Mesodermal cell (in vitro differentiated cells): ENCODE measurements around the gene QPCTL.
"Not testable (repeated sequence)": the region's sequence is repeated elsewhere in the genome, so short reads cannot be mapped to it uniquely, and the experiment has no call there.

Experiments
- H3K27ac ChIP-seq: 2 replicates; pipeline ENCODE4 v1.7.0; 2013; ENCODE audit warnings: mild to moderate bottlenecking, low read depth, low read length, moderate library complexity; ENCODE audit not compliant: severe bottlenecking
- H3K36me3 ChIP-seq: 2 replicates; pipeline ENCODE4 v1.7.1; 2013; ENCODE audit warnings: mild to moderate bottlenecking, low read length, moderate library complexity; ENCODE audit not compliant: control insufficient read depth, insufficient read depth
- H3K4me1 ChIP-seq: one replicate; pipeline ENCODE4 v1.7.1; 2013; ENCODE audit warnings: mild to moderate bottlenecking, low read length; ENCODE audit not compliant: insufficient read depth, control insufficient read depth, poor library complexity, severe bottlenecking
- H3K4me3 ChIP-seq: 2 replicates; pipeline ENCODE4 v1.7.0; 2013; ENCODE audit warnings: low read length, control low read depth, mild to moderate bottlenecking; ENCODE audit not compliant: insufficient read depth, poor library complexity, severe bottlenecking; ENCODE audit errors: extremely low read depth
- H3K9me3 ChIP-seq: 2 replicates; pipeline ENCODE4 v1.7.1; 2013; ENCODE audit warnings: mild to moderate bottlenecking, low read length, moderate library complexity; ENCODE audit not compliant: control insufficient read depth
- WGBS, 2 experiments: methylation state at CpG; one replicate each; pipeline ENCODE4 v1.1.5; 2013; ENCODE audit warnings: missing lambda C conversion rate in 2 of 2; ENCODE audit not compliant: insufficient coverage in 2 of 2; 5-methylcytosine and 5-hydroxymethylcytosine counted together

Gene QPCTL

DNA sequence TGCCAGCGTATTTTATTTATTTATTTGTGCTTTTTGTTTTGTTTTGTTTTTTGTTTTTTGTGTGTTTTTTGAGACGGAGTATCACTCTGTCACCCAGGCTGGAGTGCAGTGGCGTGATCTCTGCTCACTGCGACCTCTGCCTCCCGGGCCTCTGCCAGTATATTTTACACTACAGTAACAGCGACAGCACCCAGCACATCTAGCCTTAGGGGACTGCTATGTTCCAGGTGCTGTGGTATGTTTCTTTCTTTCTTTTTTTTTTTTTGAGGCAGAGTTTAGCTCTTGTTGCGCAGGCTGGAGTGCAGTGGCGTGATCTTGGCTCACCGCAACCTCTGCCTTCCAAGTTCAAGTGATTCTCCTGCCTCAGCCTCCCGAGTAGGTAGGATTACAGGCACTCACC is 59.0 kb downstream of the QPCTL start:
- not testable (repeated sequence) for H3K4me1 ChIP-seq, H3K27ac ChIP-seq, H3K36me3 ChIP-seq, H3K4me3 ChIP-seq, H3K9me3 ChIP-seq
- WGBS, 2 experiments = 100% methylated on average over 3 to 4 of the region's 10 CpGs

DNA sequence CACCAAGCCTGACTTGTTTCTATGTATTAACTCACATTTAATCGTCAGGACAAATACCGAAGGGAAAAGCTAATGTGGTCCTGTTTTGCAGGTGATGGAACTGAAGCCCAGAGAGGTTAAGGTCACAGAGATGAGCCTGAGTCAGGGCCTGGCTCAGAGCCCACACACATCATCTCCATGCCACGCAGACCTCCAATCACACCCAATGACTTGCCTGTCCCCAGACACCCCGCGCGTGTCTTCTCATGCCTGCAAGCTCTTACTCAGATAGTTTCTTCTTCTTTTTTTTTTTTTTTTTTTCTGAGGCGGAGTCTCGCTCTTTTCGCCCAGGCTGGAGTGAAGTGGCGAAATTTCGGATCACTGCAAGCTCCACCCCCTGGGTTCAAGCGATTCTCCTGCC is 60.2 kb downstream of the QPCTL start:
- Histone ChIP-seq H3K36me3 (no peaks in the 10 kb centered on the region), H3K9me3 (no peaks in the 10 kb centered on the region), H3K4me1 (peaks cover 4% of the 10 kb centered on the region), H3K27ac (no peak overlapping the region), H3K4me3 (no peak overlapping the region)
- 93 to 100% methylated on average over 2 to 4 of the region's 12 CpGs for WGBS, 2 experiments

DNA sequence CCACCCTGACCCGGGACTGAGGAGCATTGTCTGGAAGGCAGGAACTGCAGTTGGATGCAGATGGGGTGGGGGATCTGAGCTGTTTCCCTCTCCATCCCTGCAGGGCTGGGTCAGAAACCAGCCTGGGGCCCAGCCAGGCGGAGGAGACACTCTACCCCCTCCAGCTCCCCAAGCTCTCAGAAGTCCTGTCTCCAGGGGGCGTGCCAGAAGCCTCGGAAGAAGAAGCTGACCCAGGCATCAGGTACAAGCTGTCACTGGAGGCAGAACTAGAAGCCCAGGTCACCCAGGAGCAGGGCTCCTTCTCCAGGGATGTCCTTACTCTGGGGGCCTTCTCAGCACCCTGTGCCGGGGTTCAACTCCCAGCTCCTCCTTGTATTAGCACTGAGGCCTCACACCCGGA is 61.1 kb downstream of the QPCTL start:
- peaks cover 4% of the 10 kb centered on the region for H3K4me1 ChIP-seq
- H3K9me3 ChIP-seq = no peaks in the 10 kb centered on the region
- WGBS, 2 experiments = 51 to 61% methylated on average over 4 to 5 of the region's 6 CpGs
- no peaks in the 10 kb centered on the region for H3K36me3 ChIP-seq
- no peak overlapping the region for H3K4me3 ChIP-seq
- H3K27ac ChIP-seq = no peak overlapping the region
